Tibial artery (tissue), 4 donors: Measurements from ENCODE around the gene RRP36.
"Not testable (repeated sequence)": the region's sequence is repeated elsewhere in the genome, so short reads cannot be mapped to it uniquely, and the experiment has no call there.

Experiments used
- DNase-seq, 2 donors: peaks; one replicate each; pipeline ENCODE4 v3.0.0-alpha.2; 2019
- H3K27ac ChIP-seq, 2 donors: fragments of 200-600 bp; sonication (generic) in 1 of 2; 1 replicate in 1 of 2; 2 replicates in 1 of 2; pipeline ENCODE4 v1.5.1; 2018 to 2019; ENCODE audit warnings: mild to moderate bottlenecking in 1 of 2
- H3K27me3 ChIP-seq, 2 donors: fragments of 200-600 bp; sonication (generic) in 1 of 2; one replicate each; pipeline versions ENCODE4 v1.5.1 to v1.6.0; 2016 to 2019
- H3K36me3 ChIP-seq, 3 donors: fragments of 200-600 bp; sonication (generic) in 2 of 3; one replicate each; pipeline ENCODE4 v1.5.1; 2016 to 2019; ENCODE audit warnings: mild to moderate bottlenecking in 2 of 3
- H3K4me1 ChIP-seq, 4 donors: fragments of 200-600 bp; sonication (generic) in 2 of 4; 1 replicate in 3 of 4; 2 replicates in 1 of 4; pipeline ENCODE4 v1.5.1; 2016 to 2019
- H3K4me3 ChIP-seq, 2 donors: fragments of 200-600 bp; sonication (generic) in 1 of 2; 1 replicate in 1 of 2; 2 replicates in 1 of 2; pipeline ENCODE4 v1.5.1; 2018 to 2019; ENCODE audit warnings: mild to moderate bottlenecking in 2 of 2
- H3K9me3 ChIP-seq, 3 donors: fragments of 200-600 bp; sonication (generic) in 1 of 3; one replicate each; pipeline ENCODE4 v1.5.1; 2016 to 2019
- intact Hi-C: fragments of 100-400 bp; cut with DNase I; formaldehyde crosslinking; loops from one replicate; pipeline ENCODE4 v1.15.0; 2023; ENCODE audit warnings: low total_unique reads
- TF ChIP-seq, protein P1 (sequence below), 2 experiments: fragments of 200-600 bp in 1 of 2; fragments of 450-650 bp in 1 of 2; IDR thresholded peaks; one replicate each; pipeline ENCODE4 v1.5.1; 2017 to 2019; ENCODE audit warnings: antibody characterized with exemption in 2 of 2, mild to moderate bottlenecking in 1 of 2, moderate library complexity in 1 of 2

RRP36 gene

DNA sequence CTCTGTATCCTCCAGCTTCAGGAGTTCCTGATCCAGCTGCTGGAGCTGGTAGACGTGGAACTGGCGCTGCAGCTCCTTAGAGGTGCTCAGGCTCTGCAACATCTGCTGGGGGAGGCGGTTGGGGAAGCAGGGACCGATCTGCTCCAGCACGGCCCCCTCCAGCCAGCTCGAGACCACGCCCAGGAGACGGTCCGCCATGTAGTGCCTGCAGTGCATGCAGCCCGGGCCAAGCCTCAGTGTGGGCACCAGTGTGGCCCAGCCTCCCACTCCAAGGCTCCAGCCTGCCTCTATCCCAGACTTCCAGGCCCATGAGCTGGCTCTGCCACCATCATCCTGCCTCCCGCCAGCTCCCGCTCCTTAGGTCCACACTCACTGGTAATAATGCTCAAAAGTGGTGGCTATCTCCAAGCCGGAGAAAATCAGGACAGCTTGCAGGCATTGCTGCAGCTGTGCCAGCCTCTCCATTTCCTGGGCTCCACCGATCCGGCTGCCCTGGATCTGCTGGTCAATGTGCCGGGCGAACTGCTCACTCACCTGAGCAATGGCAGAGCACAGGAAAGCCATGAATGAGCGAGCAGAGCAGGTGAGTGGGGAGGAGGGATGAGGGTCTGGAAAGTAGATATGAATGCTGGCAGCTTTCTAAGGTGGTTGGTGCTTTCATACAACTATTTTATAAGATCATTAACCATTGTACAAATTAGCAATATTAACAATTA, 19.3 kb downstream of the RRP36 start:
- DNase-seq = no peak
- H3K27me3 ChIP-seq = no peaks in the 10 kb centered on the region
- peaks cover 8 to 95% (median 48%) of the 10 kb centered on the region in 3 donors for H3K36me3 ChIP-seq
- H3K9me3 ChIP-seq = no peaks in the 10 kb centered on the region
- peaks cover 0 to 3% (median 0%) of the 10 kb centered on the region in 4 donors for H3K4me1 ChIP-seq
- intact Hi-C loops = no loop called here
- H3K27ac ChIP-seq = no peak overlapping the region
- TF ChIP-seq, protein P1, sequence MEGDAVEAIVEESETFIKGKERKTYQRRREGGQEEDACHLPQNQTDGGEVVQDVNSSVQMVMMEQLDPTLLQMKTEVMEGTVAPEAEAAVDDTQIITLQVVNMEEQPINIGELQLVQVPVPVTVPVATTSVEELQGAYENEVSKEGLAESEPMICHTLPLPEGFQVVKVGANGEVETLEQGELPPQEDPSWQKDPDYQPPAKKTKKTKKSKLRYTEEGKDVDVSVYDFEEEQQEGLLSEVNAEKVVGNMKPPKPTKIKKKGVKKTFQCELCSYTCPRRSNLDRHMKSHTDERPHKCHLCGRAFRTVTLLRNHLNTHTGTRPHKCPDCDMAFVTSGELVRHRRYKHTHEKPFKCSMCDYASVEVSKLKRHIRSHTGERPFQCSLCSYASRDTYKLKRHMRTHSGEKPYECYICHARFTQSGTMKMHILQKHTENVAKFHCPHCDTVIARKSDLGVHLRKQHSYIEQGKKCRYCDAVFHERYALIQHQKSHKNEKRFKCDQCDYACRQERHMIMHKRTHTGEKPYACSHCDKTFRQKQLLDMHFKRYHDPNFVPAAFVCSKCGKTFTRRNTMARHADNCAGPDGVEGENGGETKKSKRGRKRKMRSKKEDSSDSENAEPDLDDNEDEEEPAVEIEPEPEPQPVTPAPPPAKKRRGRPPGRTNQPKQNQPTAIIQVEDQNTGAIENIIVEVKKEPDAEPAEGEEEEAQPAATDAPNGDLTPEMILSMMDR (IDR thresholded peaks at IDR 0.05) = no peak
- H3K4me3 ChIP-seq = no peak overlapping the region

DNA sequence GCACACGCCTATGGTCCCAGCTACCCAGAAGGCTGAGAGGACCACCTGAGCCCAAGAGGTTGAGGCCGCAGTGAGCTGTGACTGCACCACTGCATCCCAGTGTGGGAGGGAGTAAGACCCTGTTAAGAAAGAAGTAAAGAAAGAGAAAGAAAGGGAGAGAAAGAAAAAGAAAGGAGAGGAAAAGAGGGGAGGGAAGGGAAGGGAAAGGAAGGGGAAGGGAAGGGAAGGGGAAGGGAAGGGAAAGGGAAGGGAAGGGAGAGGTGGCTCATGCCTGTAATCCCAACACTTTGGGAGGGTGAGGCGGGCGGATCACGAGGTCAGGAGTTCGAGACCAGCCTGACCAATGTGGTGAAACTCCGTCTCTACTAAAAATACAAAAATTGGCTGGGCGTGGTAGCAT, 20.1 kb downstream of the RRP36 start:
- H3K4me1 ChIP-seq, DNase-seq, intact Hi-C loops, H3K9me3 ChIP-seq, H3K4me3 ChIP-seq, H3K27ac ChIP-seq, H3K27me3 ChIP-seq: not testable (repeated sequence)
- H3K36me3 ChIP-seq = peaks cover 8 to 95% (median 53%) of the 10 kb centered on the region in 3 donors

DNA sequence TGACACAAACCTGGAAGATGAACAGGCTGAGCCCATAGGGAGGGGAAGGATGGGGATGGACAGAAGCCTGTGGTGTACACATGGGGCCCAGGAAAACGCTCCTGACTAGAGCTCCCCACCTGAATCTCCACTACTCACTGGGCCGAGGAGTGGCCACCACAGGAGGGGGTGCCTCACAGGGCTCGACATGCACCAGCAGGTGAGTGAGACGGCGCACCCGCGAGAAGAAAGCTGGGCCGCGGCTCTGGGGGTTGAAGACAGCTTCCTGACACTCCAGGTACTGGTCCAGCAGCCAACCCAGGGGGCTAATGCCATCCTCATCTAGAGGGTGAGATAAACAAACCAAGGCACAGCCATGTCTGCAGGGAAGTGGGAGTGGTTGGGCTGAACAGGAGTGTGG, 21.9 kb downstream of the RRP36 start:
- TF ChIP-seq, protein P1 (IDR thresholded peaks at IDR 0.05) = no peak
- no peaks in the 10 kb centered on the region for H3K4me1 ChIP-seq
- no peak overlapping the region for H3K4me3 ChIP-seq
- intact Hi-C loops = no loop called here
- H3K36me3 ChIP-seq = peaks cover 8 to 95% (median 46%) of the 10 kb centered on the region in 3 donors
- H3K9me3 ChIP-seq = no peaks in the 10 kb centered on the region
- H3K27me3 ChIP-seq = no peaks in the 10 kb centered on the region
- no peak for DNase-seq
- H3K27ac ChIP-seq = no peak overlapping the region

DNA sequence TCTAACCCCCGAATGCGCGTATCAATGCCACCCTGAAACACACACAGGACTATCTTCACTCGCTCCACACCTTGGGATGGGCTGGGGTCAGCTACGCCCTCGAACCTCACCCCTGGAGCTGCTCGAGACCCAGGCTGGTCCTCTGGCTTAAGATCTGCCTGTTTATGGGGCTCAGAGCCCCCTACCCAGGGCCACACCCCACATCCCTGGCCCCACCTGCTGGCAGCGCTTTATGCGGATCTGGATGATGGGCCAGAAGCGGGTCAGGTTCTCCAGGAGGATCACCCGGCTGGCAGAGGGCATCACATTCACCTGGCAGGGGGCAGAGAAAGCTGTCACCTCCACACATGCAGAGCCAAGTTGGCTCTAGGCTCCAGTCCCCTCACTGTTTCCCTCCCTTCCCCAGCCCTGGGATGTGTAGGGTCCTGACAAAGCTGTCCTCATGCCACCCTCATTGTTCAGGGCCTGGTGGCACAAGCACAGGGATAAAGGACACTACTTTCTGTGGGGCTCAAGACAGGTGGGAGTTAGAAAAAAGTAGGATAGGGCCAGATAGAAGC, 24.0 kb downstream of the RRP36 start:
- no peaks in the 10 kb centered on the region for H3K4me1 ChIP-seq
- TF ChIP-seq, protein P1 (IDR thresholded peaks at IDR 0.05) = no peak
- DNase-seq = no peak
- H3K9me3 ChIP-seq = no peaks in the 10 kb centered on the region
- H3K36me3 ChIP-seq = peaks cover 5 to 93% (median 45%) of the 10 kb centered on the region in 3 donors
- H3K4me3 ChIP-seq = no peak overlapping the region
- no peaks in the 10 kb centered on the region for H3K27me3 ChIP-seq
- H3K27ac ChIP-seq = no peak overlapping the region
- intact Hi-C loops = no loop called here

DNA sequence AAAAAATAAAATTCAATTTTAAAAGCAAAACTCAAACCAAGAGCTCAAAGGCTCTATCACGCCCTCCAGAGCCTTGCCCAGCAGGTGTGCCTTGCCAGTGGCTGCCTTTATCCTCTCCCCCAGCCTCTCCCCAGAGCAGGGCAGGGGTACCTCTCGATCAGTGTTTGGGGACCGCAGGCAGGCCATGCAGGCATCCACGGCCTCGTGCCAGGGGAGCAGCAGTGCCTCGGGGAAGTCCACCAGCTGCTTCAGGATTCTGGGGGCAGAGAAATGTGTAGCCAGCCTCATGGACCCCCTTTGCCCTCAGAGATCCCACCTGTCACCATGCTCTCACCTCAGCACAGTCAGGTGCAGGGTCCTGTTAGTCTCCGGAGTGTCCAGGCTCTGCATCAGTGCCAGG, 26.6 kb downstream of the RRP36 start:
- Histone ChIP-seq H3K27ac (no peak overlapping the region), H3K4me1 (peaks cover 0 to 8% (median 4%) of the 10 kb centered on the region in 4 donors), H3K27me3 (no peaks in the 10 kb centered on the region), H3K36me3 (peaks cover 4 to 77% (median 33%) of the 10 kb centered on the region in 3 donors), H3K4me3 (no peak overlapping the region), H3K9me3 (no peaks in the 10 kb centered on the region)
- intact Hi-C loops = no loop called here
- no peak for DNase-seq
- TF ChIP-seq, protein P1 (IDR thresholded peaks at IDR 0.05) = no peak

DNA sequence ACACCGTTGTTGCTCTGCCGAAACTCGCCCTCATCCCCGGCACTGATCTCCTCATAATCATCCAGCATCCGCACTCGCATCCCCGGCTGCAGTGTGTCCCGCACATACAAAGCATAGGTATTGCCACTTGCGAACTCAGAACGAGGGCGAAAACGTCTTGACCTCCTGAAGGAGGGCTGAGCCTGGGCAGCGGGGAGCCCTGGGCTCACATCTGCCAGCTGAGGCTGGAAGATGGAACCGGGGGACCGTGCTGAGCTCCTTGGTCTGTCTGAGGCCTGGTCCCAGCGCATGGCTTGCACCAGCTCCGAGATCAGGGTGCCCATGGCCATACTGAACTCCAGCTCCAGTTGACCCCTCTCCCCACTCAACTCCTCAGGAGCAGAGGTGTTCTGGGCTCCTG, 29.6 kb downstream of the RRP36 start:
- H3K27me3 ChIP-seq = no peaks in the 10 kb centered on the region
- TF ChIP-seq, protein P1 (IDR thresholded peaks at IDR 0.05) = no peak
- H3K4me3 ChIP-seq = no peak overlapping the region
- H3K36me3 ChIP-seq = peaks cover 0 to 57% (median 27%) of the 10 kb centered on the region in 3 donors
- H3K9me3 ChIP-seq = no peaks in the 10 kb centered on the region
- no peak overlapping the region for H3K27ac ChIP-seq
- H3K4me1 ChIP-seq = peaks cover 0 to 22% (median 8%) of the 10 kb centered on the region in 4 donors
- intact Hi-C loops = loop anchor here (5.0 kb wide), 1 partner anchor 39 kb away; the partner anchor contains the start of genes KLHDC3 and MEA1
- no peak for DNase-seq
